Measurements from ENCODE around the gene NPAS1. TPM values are rescaled to one million over a fixed set of nuclear protein-coding genes. Genes with fewer than 3 reads are reported as not detected.

NPAS1 gene
- total and polyA plus RNA-seq, 4 donors = 0.31 to 1.2 (median 0.70) TPM

DNA sequence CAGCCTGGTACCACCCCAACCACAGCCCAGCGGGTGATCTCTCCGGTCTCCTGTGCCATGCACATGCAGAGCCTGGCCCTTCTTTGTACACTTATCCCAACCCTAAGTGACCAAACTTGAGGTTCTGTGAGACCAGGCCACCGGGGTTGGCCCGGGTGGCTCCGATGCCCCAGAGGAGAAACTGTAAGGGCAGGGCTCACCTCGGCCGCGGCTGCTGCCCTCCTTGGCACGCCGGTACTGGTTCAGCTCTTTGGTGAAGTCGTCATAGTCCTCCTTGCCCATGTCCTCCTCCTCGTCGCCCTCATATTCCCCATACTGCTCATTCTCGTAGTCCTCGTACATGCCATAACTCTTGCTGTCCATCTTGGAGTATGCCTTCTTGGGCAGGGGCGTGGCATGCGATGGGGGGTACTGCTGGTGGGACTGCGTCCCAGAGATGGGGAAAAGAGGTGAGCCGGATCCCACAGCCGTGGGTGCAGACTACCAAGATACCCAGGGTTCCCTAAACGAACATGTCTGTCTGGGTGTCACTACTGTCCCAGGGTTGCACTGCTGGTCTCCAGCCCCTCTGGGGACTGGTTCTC lies 70.2 kb downstream of the NPAS1 start:
- TF ChIP-seq, protein P1, sequence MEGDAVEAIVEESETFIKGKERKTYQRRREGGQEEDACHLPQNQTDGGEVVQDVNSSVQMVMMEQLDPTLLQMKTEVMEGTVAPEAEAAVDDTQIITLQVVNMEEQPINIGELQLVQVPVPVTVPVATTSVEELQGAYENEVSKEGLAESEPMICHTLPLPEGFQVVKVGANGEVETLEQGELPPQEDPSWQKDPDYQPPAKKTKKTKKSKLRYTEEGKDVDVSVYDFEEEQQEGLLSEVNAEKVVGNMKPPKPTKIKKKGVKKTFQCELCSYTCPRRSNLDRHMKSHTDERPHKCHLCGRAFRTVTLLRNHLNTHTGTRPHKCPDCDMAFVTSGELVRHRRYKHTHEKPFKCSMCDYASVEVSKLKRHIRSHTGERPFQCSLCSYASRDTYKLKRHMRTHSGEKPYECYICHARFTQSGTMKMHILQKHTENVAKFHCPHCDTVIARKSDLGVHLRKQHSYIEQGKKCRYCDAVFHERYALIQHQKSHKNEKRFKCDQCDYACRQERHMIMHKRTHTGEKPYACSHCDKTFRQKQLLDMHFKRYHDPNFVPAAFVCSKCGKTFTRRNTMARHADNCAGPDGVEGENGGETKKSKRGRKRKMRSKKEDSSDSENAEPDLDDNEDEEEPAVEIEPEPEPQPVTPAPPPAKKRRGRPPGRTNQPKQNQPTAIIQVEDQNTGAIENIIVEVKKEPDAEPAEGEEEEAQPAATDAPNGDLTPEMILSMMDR (IDR thresholded peaks at IDR 0.05; ENCODE audit: control extremely low read depth, extremely low read depth) = no peak
- DNase-seq = no peak
- Histone ChIP-seq H3K4me3 (no peak overlapping the region), H3K27ac (ENCODE audit: low read depth in 1 of 2, low read length in 1 of 2) (no peak overlapping the region), H3K9ac (ENCODE audit: insufficient read depth in 1 of 2, low read length in 2 of 2) (no peak overlapping the region), H3K36me3 (ENCODE audit: control insufficient read depth in 4 of 4, insufficient read depth in 4 of 4, low read length in 4 of 4) (peaks cover 12 to 42% (median 36%) of the 10 kb centered on the region in 4 donors), H3K9me3 (ENCODE audit: control insufficient read depth in 4 of 4, insufficient read depth in 3 of 4, low read length in 3 of 4) (no peaks in the 10 kb centered on the region), H3K27me3 (ENCODE audit: control insufficient read depth in 3 of 3, insufficient read depth in 3 of 3, low read length in 2 of 3) (no peaks in the 10 kb centered on the region), H3K4me1 (ENCODE audit: control insufficient read depth in 5 of 5, insufficient read depth in 5 of 5, low read length in 5 of 5) (peaks cover 0 to 2% (median 0%) of the 10 kb centered on the region in 5 donors)
- ATAC-seq (ENCODE audit: insufficient read depth, low FRiP score) = no peak
- WGBS, 2 donors = 96 to 98% methylated on average over 19 to 21 of the region's 21 CpGs

DNA sequence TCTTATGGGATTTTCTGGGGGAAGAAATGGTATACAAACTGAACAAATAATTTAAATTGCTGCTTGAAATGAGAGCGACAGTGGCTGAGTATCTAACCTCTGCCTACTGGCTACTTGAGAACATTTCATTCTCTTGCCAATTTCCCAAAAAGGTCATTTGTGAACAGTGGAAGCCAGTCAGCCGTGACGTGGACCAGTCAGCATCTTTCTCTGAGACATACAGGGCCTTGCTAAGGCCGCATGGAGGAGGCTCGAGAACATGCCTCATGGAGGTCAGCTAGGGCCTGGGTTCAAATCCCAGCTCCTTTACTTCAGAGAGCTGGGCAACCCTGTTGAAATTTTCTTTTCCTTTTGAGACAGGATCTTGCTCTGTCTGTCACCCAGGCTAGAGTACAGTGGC lies 73.6 kb downstream of the NPAS1 start:
- H3K4me3 ChIP-seq = no peak overlapping the region
- peaks cover 3 to 29% (median 25%) of the 10 kb centered on the region in 4 donors for H3K36me3 ChIP-seq (ENCODE audit: control insufficient read depth in 4 of 4, insufficient read depth in 4 of 4, low read length in 4 of 4)
- peak overlapping the region in 1 of 2 donors; percentile 91 for H3K27ac ChIP-seq (ENCODE audit: low read depth in 1 of 2, low read length in 1 of 2)
- TF ChIP-seq, protein P1 (IDR thresholded peaks at IDR 0.05; ENCODE audit: control extremely low read depth, extremely low read depth) = no peak
- no peaks in the 10 kb centered on the region for H3K27me3 ChIP-seq (ENCODE audit: control insufficient read depth in 3 of 3, insufficient read depth in 3 of 3, low read length in 2 of 3)
- no peak for DNase-seq
- no peaks in the 10 kb centered on the region for H3K9me3 ChIP-seq (ENCODE audit: control insufficient read depth in 4 of 4, insufficient read depth in 3 of 4, low read length in 3 of 4)
- no peak for ATAC-seq (ENCODE audit: insufficient read depth, low FRiP score)
- 78 to 88% methylated on average over 5 of the region's 5 CpGs for WGBS, 2 donors
- H3K9ac ChIP-seq (ENCODE audit: insufficient read depth in 1 of 2, low read length in 2 of 2) = no peak overlapping the region
- peaks cover 3 to 19% (median 13%) of the 10 kb centered on the region in 5 donors for H3K4me1 ChIP-seq (ENCODE audit: control insufficient read depth in 5 of 5, insufficient read depth in 5 of 5, low read length in 5 of 5)

DNA sequence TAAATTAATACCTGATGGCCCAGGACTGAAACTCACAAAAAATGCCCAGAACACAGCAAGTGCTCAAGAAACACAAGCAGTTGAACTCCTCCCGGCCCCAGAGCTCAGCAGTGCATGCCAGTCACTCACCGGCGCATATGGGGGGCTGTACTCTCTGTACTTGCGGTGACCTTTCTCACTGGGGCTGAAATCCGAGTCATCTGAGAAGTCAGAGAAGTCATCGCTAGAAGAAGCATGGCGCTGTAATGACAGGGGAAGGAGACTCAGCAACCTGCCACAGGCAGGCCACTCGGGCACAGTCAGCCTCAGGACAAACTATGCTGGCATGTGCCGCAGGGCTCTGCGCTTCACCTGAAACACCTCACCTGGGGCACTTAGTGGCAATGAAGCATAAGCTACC lies 74.2 kb downstream of the NPAS1 start:
- H3K4me1 ChIP-seq (ENCODE audit: control insufficient read depth in 5 of 5, insufficient read depth in 5 of 5, low read length in 5 of 5) = peaks cover 3 to 23% (median 13%) of the 10 kb centered on the region in 5 donors
- WGBS, 2 donors = 88% methylated on average over 10 of the region's 10 CpGs
- DNase-seq (no peak), ATAC-seq (ENCODE audit: insufficient read depth, low FRiP score) (no peak)
- no peaks in the 10 kb centered on the region for H3K9me3 ChIP-seq (ENCODE audit: control insufficient read depth in 4 of 4, insufficient read depth in 3 of 4, low read length in 3 of 4)
- peaks cover 3 to 29% (median 23%) of the 10 kb centered on the region in 4 donors for H3K36me3 ChIP-seq (ENCODE audit: control insufficient read depth in 4 of 4, insufficient read depth in 4 of 4, low read length in 4 of 4)
- no peak overlapping the region for H3K9ac ChIP-seq (ENCODE audit: insufficient read depth in 1 of 2, low read length in 2 of 2)
- H3K4me3 ChIP-seq = no peak overlapping the region
- TF ChIP-seq, protein P1 (IDR thresholded peaks at IDR 0.05; ENCODE audit: control extremely low read depth, extremely low read depth) = no peak
- H3K27me3 ChIP-seq (ENCODE audit: control insufficient read depth in 3 of 3, insufficient read depth in 3 of 3, low read length in 2 of 3) = no peaks in the 10 kb centered on the region
- peak overlapping the region in 1 of 2 donors; percentile 91 for H3K27ac ChIP-seq (ENCODE audit: low read depth in 1 of 2, low read length in 1 of 2)

All from lung (tissue), 12 donors.